ENCODE measurements around the gene CARD19.

- no peak for TF ChIP-seq CTCF (IDR thresholded peaks at IDR 0.05)
- no peak for TF ChIP-seq POLR2A (IDR thresholded peaks at IDR 0.05)
Measured at GRCh38 chr9:93060746-93061259, 35.2 kb upstream of the CARD19 start.
